HG03039 (cell line): ENCODE results near the gene CLEC18B.
"Not testable (repeated sequence)": the region's sequence is repeated elsewhere in the genome, so short reads cannot be mapped to it uniquely, and the experiment has no call there.

Experiments
- ATAC-seq: cut with Tn5 transposase; IDR thresholded peaks from one replicate; pipeline ENCODE4 v1.9.1; 2021; ENCODE audit warnings: mild to moderate bottlenecking, moderate library complexity; ENCODE audit not compliant: unreplicated experiment

The CLEC18B gene

DNA sequence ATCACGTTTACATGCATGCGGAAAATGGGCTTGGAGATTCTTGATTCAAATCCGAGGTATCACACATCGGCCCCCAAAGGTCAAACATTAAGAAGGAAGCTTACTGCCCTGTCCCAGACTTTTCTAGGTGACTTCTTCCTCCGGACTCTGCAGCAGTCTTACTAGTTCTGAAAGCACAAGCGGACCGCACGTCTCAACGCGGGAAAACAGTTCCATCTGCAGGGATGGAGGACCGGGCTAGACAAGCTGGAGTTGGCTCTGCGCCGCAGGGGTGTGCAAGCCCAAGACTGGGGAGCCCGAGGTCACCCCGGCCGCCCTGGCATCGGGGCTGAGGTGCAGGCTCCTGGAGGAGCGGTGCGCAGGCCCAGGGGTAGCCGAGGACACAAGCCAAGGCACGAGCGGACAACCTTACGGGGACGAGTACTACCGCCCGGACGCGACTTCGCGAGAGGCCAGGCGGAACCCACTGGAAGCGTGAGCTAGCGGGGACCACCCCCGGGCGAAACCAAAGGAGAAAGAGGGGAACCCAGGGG, 53.7 kb downstream of the CLEC18B start:
- ATAC-seq, result peak; percentile 36

DNA sequence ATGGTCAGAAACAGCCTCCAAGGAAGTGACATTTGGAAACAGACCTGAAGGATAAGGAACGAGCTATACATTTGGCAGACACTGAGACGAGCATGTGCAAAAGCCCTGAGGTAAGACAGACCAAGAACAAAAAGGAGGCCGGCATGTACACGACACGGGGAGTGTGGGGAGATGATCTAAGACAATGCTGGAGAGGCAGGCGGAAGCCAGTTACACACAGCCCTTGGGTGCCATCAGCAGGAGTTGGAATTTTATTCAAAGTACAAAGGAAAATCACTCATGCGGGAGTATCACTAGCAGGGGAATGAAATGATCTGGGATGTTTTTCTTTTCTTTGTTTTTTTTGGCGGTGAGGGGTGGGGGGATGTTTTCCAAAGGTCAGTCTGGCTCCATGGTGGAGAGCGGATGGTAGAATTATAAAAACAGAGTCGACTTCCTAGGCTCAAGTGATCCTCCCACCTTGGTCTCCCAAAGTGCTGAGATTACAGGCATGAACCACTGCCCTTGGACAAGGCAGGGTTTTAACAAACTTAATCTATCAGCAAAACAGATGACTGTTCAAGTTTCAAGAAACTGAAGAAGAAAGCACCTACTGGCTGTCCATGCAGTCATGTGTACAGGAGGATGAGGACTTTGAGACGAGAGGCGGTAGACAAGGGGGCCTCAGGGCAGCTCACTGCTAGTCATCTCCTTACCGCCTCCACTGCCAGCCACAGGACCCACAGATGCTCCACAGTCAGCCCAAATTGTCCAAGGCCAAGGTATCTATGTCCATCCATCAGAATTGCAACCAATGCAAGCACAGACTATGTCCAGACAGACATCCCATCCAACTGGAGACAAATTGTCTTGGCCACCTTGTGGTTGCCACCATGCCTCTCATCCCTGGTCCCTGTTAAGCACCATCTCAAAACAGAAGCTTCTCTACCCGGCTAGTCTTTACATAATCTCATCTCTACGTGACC, 59.4 kb downstream of the CLEC18B start:
- not testable (repeated sequence) for ATAC-seq
